ENCODE results near the gene MYO5C. TPM values are rescaled to one million over a fixed set of nuclear protein-coding genes. Genes with fewer than 3 reads are reported as not detected.

The MYO5C gene
- total RNA-seq, 1 experiment from 2014 or later, result 23.4 TPM

DNA sequence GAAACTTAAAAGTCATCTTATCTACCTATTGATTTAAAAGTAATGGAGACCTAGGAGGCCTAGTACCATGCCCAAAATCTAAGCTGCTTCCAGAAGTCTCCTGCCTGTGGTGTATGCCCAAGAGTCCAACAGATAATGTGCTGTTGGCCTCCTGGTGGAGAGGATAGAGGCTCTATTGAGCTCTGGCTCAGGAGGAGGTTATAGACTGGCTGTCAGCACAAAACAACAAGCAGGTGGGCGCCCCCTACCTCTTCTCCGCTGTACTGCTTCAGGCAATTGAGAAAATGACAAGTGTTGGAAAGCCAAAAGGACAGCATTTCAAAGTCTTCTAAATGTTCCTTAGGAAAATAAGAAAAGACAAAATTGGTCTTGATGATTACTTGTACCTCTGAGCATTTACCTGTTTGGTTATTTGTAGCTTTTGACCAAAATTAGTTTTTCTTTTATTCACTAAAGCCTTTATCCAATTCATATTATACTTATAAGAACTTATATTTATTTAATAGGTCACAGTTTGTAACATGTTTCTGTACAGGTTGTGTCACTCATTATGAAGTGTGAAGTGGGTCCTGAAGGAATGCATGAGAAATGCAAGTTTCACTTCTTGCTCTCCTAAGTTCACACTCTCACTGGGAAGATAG, 87.2 kb downstream of the MYO5C start:
- DNase-seq (ENCODE audit: low spot score), result peak; percentile 86

DNA sequence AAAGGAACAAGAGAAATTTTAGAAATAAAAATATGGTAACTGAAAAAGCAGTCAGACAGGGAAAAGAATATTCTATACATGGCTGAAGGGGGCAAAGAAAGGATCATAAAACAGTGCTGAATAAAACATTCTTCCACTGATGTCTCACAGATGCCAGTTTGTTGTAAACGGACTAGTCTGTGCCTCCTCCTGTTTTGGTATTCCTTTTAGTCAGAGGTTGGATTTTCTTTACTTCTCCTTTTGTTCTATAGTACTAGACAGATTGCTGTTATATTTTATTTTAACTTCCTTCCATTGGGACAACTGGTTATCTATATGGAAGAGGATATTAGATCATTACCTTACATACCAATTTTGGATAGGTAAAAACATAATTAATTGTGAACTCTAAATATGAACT, 88.4 kb downstream of the MYO5C start:
- no peak for DNase-seq (ENCODE audit: low spot score)

DNA sequence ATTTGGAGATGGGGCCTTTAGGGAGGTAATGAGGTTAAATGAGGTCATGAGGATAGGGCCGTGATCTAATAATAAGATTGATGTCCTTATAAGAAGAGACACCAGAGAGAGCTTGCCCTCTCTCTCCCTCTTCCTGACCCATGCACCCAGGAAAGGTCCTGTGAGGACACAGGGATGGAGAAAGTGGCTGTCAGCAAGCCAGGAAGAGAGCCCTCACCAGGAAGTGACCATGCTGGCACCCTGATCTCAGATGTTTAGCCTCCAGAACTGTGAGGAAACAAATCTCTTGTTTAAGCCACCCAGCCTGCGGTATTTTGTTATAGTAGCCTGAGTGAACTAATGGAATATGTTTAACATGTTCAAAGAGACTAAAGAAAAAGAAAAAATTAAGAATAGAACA, 89.2 kb downstream of the MYO5C start:
- no peak for DNase-seq (ENCODE audit: low spot score)

DNA sequence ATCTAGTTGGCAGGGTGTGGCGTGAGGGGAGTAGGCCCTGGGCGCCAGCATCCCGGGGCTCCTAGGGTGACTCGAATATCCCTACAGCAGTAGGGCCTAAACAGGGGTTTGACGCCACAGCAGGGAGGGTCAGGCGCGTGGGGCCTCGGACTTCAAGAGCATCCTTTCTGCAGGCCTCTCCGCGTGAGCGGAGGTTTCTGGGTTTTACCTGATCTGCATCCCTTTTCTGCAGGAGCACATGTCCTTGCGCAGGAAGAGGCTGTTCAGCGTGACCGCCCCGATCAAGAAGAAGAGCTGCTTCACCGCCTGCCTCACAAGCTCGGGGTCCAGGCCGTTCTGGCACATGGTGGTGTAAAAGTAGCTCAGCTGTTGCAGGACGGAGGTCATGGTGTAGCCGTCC, 90.9 kb downstream of the MYO5C start:
- DNase-seq (ENCODE audit: low spot score), result no peak

DNA sequence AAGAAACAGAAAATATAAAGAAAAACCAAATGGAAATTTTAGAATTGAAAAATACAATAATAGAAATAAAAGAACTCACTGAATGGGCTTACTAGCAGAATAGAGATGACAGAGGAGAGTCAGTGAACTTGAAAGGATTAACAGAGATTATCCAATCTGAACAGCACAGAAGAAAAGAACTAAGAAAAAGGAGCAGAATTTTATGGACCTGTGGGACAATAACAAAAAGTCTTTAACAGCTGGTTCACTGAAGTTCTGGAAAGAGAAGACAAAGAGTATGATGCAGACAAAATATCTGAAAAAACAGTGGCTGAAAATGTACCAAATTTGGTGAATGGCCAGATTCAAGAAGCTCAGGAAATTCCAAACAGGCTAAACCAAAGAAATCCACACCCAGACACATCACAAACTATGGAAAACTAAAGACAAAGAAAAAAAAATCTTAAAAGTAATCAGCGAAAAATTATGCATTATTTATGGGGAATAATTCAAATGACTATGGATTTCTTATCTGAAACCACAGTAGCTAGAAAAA, 94.7 kb downstream of the MYO5C start:
- DNase-seq (ENCODE audit: low spot score), result no peak

DNA sequence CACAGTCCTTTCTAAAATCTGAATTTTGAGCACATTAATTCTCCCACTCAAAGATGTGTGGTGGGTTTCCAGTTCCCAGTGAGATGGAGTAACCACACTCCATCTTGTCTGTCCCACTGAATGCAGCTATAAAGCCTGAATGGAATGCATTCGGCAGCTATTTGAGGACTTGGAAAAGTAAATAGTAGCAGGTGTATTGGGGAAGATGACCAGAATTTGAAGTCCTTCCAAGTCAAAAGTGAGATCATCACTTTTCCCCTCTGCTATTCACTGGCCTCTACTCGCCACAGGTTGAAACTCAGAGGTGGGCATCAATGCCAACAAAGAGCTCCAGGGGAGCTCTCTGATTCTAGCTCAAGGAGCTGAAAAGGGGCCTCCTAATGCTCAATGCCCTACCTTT, 96.3 kb downstream of the MYO5C start:
- no peak for DNase-seq (ENCODE audit: low spot score)

DNA sequence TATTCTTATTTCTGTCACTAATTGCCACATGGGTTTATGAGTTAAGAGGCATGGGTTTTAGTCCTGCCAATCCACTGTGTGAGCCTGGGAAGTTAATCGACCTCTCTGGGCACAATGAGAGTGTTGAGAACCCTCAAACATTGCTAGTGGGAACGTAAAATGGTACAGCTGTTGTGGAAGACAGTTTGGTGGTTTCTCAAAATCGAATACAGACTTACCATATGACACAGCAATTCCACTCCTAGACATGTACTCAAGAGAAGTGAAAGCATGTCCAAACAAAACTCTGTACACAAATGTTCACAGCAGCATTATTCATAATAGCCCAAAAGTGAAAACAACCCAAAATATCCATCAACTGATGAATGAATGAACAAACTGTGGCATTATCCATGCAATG, 98.7 kb downstream of the MYO5C start:
- no peak for DNase-seq (ENCODE audit: low spot score)

DNA sequence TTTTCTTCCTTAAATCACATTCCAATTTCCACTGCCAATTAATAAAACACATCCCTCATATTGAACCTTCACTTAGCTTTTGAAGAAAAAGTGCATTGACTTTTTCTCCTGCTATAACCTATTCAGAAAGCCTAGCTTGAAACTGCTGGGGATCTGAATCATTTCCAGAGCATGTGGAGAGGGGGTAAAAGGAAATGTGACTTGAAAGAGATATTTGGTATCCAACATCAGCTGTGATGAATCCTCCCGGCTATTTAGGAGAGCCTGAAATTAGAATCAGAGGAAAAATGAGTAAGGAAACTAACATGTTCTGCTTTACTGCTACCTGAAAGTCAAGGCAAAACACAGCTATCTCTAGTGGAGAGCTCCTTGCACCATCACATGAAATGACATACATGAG, 101.8 kb downstream of the MYO5C start:
- DNase-seq (ENCODE audit: low spot score), result no peak

DNA sequence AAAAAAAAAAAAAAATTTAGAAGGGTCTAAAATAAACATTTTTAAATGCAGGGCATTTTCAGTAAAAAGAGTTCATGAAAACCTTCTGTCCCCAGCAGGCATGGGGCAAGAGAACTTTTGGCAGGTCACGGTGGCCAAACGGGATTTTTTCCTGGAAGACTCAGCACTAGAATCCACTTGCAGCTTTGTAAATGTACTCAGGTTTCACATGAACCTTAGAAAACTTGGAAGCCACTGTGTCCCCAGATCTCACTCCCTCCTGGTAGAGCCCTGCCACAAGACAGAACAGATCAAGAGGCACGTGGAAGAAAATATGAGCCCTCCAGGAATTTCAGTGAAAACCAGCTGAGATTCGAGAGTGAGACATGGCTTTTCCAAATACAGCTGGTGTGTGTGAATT, 102.3 kb downstream of the MYO5C start:
- DNase-seq (ENCODE audit: low spot score), result no peak

DNA sequence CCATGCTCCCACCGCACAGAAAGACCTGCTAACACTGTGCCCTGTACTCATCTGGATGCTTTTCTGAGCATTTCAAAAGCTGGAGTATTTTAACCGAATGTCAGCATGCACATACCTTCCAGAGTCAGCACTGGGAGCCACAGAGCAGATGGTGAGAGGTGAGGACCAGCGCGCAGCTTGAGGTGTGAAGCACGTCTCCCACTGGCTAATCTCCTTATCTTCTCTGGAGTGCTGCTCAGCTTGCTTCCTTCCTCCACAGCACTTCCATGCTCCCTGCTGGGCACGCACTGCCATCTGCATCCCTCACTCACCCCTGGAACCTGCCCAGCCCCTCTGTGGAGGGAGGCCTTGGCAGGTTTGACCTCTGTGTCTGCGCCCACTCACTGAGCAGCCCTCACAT, 104.4 kb downstream of the MYO5C start, which contains the start of gene GNB5:
Gene GNB5, minus strand, starts transcription at position 186 of the 400 bp plus-strand sequence. CDS start 6,716 bp downstream, outside the sequence.
- DNase-seq (ENCODE audit: low spot score), result no peak

DNA sequence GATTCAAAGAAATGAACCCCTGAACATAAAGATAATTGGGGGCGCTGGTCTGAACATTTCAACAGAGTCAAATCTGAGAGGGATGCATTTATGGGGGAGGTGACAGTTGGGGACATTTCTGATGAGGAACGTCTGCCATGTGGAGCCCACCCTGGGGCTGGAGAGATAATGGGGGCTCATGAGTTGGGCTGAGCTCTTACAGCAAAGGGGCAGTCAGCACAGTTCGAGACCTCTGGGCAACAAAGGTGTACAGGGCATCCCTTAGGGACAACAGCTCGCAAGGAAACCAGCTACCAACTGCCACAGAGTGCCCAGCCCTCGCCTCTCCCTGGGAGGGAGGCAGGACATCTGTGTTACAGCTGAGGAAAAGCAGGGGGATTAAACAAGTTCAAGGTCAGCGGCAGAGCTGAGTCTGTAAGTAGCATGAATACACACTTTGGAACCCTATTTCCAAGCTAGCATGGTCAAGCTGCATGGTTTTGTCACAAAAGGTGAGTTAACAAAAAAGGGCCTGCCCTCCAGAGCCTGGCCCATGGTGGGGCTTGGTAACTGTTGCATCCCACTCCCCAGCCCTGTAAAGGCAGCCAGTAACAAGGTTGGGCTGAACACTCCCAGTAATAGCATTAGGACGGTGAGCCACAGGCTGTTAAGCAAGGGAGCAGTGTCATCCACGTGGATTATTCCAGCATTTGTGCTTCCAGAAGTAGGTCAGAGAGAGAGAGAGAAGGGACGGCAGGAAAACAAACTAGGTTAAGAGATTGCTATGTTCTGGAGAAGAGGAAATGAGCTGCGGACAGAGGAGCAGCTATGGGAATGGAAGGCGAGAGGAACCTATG, 108.7 kb downstream of the MYO5C start:
- DNase-seq (ENCODE audit: low spot score), result no peak

DNA sequence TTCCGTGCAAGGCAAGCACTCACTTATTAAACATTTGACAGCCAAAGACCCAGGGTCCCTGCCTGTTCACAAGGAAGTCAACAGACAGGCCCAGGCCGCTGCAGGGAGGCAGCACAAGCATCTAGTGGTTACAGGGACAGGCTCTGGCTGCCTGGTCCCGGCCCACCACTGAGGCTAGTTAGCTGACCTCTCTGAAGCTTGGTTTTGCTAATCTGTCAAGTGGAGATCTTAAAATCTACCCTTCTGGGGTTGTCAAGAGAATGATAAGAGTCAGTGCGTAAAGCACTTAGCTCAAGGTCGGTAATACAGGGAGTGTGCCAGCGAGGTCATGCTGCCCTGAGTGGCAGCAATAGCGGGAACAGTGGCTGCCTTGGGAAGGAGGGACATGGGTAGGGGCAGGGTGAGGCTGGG, 110.4 kb downstream of the MYO5C start:
- DNase-seq (ENCODE audit: low spot score), result no peak

DNA sequence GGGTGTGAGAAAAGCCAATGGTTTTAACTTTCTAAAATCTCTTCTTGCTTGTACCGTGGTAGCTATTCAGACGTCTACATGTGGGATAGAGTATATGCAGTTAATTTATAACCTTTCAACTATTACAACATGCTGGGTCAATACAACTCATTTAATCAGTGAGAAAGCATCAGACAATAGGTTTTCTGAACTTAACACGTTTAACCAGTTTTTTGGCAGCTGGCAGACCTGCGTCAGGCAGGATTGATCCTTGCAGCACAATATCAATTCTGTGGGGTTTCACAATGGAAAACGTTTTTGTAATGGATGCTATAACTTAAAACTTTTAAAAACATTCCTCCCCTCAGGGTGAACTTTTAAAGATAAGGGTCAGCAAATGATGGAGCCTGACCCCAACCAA, 110.9 kb downstream of the MYO5C start:
- DNase-seq (ENCODE audit: low spot score), result no peak

DNA sequence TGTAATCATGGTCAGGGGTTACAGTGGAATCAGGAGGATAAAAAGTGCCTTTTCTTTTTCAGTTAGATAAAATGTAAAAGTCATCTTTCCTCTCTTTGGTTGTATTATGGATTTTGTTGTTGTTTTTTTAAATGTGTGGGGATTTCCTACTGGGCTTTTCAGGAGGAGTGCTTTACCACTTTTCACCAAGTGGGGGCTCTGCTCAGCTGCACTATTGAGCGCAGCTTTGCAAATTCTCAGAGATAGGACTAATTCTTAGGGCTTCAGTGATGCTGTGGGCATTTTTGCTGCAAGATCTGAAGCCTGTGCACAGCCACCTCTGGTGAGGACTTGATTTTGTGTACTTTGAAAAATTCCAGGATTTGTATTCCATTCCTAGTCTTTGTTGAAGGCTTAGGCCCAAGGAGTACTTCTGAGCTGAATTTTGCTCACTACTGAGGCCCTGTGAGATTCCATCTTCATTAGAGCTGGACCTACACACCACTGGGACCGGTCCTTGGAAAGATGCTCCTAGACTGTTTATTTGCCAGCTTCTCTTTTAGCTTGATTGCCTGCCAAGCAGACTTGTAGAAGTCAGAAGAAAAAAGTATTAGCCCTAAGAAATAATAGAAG, 111.9 kb downstream of the MYO5C start:
- peak; percentile 77 for DNase-seq (ENCODE audit: low spot score)

DNA sequence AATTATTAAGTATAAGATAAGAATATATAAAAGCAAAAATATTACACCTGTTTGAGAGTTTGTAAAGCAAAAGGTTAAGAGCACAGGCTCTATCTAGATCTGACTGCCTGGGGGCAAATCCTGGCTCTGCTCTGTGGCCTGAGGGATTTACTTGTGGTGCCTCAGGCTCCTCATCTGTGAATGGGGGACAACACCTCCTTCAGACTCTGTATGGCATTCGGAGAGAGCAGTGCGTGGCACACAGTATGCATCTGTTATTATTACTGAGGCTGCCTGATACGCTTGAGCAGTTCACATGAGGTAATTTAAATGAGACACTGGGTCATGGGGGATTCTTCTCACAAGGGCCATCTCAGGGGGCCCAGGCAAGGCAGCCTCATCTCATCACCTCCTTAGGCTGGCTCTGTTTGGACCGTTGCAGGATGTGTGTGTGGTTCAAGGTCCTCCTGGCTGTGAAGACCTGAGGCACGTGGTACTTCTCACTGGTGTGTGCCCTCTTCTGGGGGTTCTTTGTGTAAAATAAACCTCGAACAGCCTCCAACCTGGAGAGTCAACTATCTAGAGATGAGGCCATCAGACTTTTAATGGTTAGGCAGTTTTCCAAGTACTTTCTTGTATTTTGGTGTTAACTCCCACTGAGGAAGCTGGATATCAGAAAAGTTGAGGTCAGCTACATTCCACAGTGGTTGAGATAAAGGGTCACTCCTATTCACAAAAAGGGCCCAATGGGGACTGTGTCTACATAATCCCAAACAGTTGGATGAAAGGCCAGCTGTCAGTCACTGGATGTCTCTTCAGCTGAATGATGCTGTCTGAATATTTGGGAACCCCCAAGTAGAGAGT, 113.4 kb downstream of the MYO5C start:
- no peak for DNase-seq (ENCODE audit: low spot score)

DNA sequence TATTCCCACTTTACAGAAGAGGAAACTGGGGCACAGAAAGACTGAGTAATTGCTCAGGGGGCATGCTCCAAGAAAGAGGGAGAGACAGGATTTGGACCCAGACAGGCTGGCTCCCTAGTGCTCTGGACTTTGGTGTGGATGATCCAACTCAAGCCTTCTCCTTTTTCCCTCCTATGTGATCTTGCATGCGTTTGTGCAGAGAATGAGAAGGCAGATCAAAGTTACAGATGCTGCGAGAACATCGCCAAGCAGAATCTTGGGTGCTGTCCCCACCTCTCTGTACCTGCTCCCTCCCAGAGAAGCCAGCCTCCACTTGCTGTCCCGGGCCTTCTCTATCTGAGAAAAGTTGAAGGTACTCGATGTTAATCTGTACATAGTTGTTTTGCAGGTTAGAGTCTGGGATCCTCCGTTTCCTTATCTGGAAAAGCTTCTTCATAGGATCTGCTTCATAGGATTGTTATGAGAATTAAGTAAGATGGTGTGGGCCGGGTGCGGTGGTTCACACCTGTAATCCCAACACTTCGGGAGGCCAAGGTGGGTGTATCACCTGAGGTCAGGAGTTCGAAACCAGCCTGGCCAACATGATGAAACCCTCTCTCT, 114.7 kb downstream of the MYO5C start:
- DNase-seq (ENCODE audit: low spot score), result no peak

DNA sequence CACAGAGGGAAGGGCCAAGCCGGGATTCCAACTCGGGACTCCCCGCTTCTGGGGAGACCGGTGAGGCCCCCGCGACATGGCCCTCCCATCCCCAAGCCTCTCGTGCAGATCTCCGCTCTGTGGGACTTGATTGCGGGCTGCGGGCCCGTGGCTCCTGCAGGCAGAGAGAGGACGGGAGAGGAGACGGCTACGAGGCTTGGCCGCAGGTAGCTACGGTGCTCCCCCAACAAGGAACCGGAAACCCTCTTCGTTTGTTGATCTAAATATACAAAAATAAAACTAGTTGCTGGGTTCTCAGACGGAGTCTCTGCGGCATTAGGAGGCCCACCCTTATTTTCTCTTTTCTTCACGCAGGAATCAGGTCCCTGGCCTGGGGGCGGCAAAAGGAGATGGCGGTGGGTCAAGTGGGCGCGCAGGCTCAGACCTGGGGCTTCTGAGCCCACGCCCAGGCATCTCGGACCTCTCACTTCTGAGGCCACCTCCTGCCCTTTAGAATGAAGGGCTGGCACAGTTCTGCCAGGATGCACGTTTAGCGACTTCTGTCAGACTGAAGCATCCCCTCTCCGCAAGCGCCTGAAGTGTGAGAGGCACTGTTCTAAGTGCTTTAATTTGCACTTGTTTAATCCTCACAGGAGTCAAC, 115.3 kb downstream of the MYO5C start:
- peak; percentile 7 for DNase-seq (ENCODE audit: low spot score)

DNA sequence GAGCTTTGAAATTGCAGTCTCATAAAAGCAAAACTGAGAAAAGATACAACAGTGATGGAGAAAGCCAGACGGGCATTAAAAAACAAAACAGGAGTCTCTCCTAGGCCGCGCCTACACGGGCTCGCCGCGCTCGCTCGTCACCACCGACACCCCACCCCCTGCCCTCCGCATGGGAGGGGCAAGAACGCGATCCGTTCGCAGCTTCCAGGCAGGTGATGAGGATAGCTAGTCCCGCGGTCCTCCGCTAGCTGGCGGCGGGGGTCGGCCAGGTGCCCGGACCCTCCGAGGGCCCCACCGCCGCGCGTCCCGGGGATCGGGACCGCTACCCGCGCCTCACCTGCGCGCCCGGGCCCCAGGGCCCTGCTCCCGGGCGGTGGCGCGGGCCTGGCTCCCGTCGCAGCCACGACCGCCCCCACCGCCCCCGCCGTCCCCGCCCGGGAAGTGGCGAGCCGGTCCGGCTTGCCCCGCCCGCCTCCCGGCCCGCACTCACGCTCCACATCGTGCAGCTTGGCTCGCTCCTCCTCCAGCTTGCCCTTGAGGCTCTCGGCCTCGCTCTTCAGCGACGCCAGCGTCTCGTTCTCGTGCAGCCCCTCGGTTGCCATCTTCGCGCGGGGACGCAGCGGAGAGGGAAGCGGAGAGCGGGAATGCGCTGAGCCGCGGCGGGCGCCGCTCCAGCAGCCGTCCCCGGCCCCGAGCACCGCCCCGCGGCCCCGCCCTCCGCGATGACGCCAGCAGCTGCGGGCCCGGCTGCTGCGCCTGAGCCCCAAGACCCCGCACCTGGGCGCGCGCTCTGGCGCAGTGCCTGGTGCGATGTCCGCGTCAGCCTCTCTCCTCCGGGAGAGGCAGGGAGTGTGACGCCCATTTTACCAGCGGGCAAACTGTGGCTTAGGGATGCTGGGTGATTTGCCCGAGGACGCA, 116.1 kb downstream of the MYO5C start:
- DNase-seq (ENCODE audit: low spot score), result peak; percentile 76

DNA sequence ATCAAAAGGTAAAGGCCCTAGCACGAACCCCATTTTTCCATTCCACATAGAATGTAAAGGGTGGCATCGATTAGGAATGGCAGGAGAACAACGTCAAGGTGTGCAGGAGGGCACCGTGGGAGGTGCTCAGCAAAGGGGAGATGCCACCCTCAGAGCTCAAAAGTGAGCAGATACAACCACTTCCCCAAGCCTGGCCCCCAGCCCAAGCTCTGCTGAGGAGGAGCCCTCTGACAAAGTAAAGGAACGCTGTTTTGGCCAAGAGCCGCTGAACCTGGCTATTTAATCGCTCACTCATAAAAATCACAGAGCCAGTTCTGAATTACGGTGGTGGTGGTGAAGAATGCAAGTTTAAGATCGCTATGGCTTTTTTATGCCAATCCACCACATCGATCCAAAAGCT, 116.8 kb downstream of the MYO5C start:
- DNase-seq (ENCODE audit: low spot score), result no peak

DNA sequence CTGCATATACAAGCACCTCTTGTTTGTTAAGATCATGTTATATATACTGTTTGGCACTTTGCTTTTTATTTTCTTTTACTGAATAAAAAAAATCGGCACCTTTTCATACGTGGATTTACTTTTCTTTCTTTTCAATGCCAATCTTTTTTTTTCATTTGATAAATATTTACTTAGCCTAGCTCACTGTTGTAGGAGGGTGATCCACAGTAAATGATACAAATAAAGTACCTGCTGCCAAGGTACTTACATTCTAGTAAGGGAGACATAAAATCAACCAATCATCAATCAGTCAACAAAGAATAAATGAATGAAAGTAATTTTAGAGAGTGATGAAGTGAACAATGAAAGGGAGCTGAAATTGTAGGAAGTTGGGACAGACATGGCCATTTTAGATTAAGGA, 122.7 kb downstream of the MYO5C start:
- no peak for DNase-seq (ENCODE audit: low spot score)
